Uterine smooth muscle cell (primary cell): ENCODE data around the gene ERAP2. TPM values are rescaled to one million over a fixed set of nuclear protein-coding genes. Genes with fewer than 3 reads are reported as not detected.

ENCODE experiments used
- total RNA-seq: library from RNA; depleted of rRNA; stranded (reverse); fragments of >200 nt; gene quantifications from 2 replicates; pipeline ENCODE4 v1.2.3, GENCODE V29; 2014

ERAP2 gene, protein sequence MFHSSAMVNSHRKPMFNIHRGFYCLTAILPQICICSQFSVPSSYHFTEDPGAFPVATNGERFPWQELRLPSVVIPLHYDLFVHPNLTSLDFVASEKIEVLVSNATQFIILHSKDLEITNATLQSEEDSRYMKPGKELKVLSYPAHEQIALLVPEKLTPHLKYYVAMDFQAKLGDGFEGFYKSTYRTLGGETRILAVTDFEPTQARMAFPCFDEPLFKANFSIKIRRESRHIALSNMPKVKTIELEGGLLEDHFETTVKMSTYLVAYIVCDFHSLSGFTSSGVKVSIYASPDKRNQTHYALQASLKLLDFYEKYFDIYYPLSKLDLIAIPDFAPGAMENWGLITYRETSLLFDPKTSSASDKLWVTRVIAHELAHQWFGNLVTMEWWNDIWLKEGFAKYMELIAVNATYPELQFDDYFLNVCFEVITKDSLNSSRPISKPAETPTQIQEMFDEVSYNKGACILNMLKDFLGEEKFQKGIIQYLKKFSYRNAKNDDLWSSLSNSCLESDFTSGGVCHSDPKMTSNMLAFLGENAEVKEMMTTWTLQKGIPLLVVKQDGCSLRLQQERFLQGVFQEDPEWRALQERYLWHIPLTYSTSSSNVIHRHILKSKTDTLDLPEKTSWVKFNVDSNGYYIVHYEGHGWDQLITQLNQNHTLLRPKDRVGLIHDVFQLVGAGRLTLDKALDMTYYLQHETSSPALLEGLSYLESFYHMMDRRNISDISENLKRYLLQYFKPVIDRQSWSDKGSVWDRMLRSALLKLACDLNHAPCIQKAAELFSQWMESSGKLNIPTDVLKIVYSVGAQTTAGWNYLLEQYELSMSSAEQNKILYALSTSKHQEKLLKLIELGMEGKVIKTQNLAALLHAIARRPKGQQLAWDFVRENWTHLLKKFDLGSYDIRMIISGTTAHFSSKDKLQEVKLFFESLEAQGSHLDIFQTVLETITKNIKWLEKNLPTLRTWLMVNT
- total RNA-seq = 40.6 and 50.8 TPM in 2 replicates

DNA sequence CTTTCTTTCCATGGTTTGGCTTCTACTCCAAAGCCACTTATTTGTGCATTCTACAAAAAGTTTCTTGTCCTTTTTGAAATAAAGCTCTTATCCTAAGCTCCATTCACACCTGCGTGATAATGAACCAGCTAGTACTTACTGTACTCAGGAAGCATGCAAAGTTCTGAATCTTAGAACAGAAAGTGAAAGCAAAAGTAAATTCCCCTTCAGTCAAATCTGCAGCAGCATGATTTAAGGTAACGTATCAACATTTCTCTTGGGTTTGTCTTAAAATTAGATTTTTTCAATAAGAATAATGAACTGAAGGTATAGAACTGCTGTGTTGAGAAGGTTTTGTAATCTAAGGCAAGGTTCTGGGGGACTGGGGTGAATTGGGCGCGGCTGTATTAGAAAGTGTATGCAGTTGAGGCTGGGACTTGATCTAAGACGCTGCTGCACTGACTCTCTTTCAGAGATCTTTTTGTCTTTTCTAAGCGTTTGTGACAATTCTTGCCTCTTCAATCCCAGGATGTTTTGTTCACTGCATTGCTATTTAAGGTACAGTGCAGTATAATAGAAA is at the start of gene ERAP2:
Gene ERAP2, plus strand, starts transcription at position 209 of the 559 bp plus-strand sequence. CDS start 3,186 bp downstream, outside the sequence.

DNA sequence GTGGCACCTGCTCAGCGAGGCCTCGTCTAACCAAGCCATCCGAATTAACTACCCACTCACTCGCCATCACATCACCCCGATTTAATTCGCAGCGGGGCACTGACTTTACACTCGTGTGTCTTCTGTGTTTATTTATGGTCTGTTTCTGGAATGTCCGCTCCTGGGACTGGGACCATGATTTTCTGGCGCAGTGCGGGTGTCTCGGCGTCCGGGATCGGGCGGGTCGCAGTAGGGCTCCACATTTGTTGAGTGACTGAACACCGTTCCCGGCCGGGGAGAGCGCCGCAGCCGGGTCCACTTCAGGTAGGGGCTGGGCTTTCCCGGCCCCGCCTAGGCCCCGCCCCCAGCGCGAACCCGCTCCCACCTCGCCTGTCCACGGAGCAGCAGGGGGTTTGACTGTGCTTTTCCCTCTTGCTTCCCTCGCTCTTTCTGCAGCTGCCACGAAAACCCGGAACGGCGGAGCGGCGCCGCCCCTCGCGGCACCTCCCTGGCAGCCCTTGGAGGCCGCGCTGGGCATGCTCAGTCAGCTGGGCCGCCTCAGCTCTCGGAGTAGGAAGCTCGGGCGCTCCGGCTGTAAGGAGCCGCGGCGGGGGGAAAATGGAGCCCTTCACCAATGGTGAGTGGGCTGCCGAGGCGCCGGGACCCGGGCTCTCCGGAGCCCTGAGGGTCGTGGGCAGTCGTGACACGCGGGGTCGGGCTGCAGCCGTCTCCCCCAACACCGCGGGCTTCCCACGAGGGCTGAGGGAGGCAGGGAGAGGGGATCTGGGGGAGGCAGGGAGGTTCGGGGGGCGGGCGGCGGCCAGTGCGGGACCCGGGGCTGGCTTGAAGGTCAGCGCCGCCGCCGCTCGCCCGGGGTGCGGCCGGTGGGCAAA is 59.5 kb downstream of the ERAP2 start, which contains the start of gene LNPEP:
Gene LNPEP, plus strand, starts transcription at position 522 of the 872 bp plus-strand sequence. Its CDS starts 76 bp downstream, at position 598.

Other genes with a start within 250 kb of the ERAP2 start
- 237 and 239 TPM in 2 replicates for gene CAST, start 214.1 kb upstream of the ERAP2 start, total RNA-seq
- gene ERAP1, start 68.6 kb upstream of the ERAP2 start, total RNA-seq = 47.1 and 61.2 TPM in 2 replicates
- gene LNPEP, start 59.6 kb downstream of the ERAP2 start, total RNA-seq = 36.7 and 38.1 TPM in 2 replicates